Left lung (tissue), 10 donors: Measurements from ENCODE around the gene TPST1. TPM values are rescaled to one million over a fixed set of nuclear protein-coding genes. Genes with fewer than 3 reads are reported as not detected.

Experiments used
- ATAC-seq: fragments of 200-7000 bp; cut with Tn5 transposase; one replicate; pipeline ENCODE4 v1.9.1; 2020; ENCODE audit warnings: moderate library complexity
- DNase-seq, 4 donors: peaks; one replicate each; pipeline ENCODE4 v3.0.0-alpha.2; 2013 to 2020
- H3K27ac ChIP-seq, 2 donors: fragments of 200-600 bp; sonication (generic) in 1 of 2; one replicate each; pipeline versions ENCODE4 v1.5.0 to v1.8.0; 2020 to 2021
- H3K27me3 ChIP-seq, 2 donors: fragments of 200-600 bp; sonication (generic) in 1 of 2; one replicate each; pipeline versions ENCODE4 v1.5.0 to v1.8.0; 2020 to 2021
- H3K36me3 ChIP-seq, 2 donors: fragments of 200-600 bp; sonication (generic) in 1 of 2; one replicate each; pipeline versions ENCODE4 v1.5.0 to v1.8.0; 2020 to 2021
- H3K4me1 ChIP-seq, 2 donors: fragments of 200-600 bp; one replicate each; pipeline ENCODE4 v1.8.0; 2021
- H3K4me3 ChIP-seq, 2 donors: fragments of 200-600 bp; sonication (generic) in 1 of 2; one replicate each; pipeline versions ENCODE4 v1.5.0 to v1.8.0; 2020 to 2021; ENCODE audit warnings: mild to moderate bottlenecking in 1 of 2
- H3K9me3 ChIP-seq, 2 donors: fragments of 200-600 bp; sonication (generic) in 1 of 2; one replicate each; pipeline versions ENCODE4 v1.5.0 to v1.8.0; 2020 to 2021
- intact Hi-C, 2 donors: fragments of 100-400 bp; cut with DNase I; formaldehyde crosslinking; loops; one replicate each; pipeline versions ENCODE4 v1.11.2 to v1.14.2; 2022
- polyA plus RNA-seq, 6 donors: library from polyadenylated mRNA; unstranded; fragments of 120-200 nt; gene quantifications; one replicate each; pipeline ENCODE4 v1.2.1, GENCODE V29; 2013; ENCODE audit not compliant: insufficient read length in 6 of 6
- total RNA-seq, 2 donors: library from RNA; stranded (reverse); fragmentation: NEBNext Ultra II Directional; extraction: Animal tissue kit (Norgen Biotek cat#: 25700); gene quantifications; one replicate each; pipeline ENCODE4 v1.2.1, GENCODE V29; 2021
- TF ChIP-seq, protein P1 (sequence below), 2 donors: fragments of 200-600 bp; sonication (generic) in 1 of 2; IDR thresholded peaks; one replicate each; pipeline versions ENCODE4 v1.5.0 to v1.8.0; 2021; ENCODE audit warnings: antibody characterized with exemption in 2 of 2
- donor health status: DM: no; HTN: yes; CAD: no.
- donor health status: DM: no; HTN: no; CAD: no.

Gene TPST1
- total and polyA plus RNA-seq, 8 donors, result 30.5 to 64.1 (median 50.4) TPM

DNA sequence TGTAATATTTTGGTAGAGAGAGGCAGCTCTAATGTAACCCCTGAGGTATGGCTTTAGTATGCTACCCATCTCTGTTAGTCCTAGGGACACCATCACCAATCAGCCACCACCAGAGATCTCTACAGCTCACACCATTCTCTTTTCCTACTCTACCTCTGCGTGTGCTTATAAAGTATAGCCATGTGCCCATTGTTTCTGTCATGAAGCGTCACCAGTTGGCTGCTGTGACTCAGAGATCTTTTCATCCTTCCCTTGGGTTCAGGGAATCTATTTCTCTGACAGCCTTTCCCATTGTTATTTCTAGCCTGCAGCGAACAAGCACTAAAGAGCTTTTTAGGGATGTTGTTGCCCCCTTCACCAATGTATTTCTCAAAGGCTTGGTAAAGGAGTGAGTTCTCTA is 103.3 kb downstream of the TPST1 start:
- no peak for DNase-seq
- H3K9me3 ChIP-seq, result no peaks in the 10 kb centered on the region
- no peaks in the 10 kb centered on the region for H3K27me3 ChIP-seq
- no peak overlapping the region for H3K27ac ChIP-seq
- H3K4me1 ChIP-seq, result peaks cover 0 to 15% of the 10 kb centered on the region in 2 donors
- TF ChIP-seq, protein P1, sequence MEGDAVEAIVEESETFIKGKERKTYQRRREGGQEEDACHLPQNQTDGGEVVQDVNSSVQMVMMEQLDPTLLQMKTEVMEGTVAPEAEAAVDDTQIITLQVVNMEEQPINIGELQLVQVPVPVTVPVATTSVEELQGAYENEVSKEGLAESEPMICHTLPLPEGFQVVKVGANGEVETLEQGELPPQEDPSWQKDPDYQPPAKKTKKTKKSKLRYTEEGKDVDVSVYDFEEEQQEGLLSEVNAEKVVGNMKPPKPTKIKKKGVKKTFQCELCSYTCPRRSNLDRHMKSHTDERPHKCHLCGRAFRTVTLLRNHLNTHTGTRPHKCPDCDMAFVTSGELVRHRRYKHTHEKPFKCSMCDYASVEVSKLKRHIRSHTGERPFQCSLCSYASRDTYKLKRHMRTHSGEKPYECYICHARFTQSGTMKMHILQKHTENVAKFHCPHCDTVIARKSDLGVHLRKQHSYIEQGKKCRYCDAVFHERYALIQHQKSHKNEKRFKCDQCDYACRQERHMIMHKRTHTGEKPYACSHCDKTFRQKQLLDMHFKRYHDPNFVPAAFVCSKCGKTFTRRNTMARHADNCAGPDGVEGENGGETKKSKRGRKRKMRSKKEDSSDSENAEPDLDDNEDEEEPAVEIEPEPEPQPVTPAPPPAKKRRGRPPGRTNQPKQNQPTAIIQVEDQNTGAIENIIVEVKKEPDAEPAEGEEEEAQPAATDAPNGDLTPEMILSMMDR (IDR thresholded peaks at IDR 0.05), result no peak
- ATAC-seq, result no peak
- intact Hi-C loops, result no loop called here
- H3K4me3 ChIP-seq, result no peak overlapping the region
- H3K36me3 ChIP-seq, result no peaks in the 10 kb centered on the region

DNA sequence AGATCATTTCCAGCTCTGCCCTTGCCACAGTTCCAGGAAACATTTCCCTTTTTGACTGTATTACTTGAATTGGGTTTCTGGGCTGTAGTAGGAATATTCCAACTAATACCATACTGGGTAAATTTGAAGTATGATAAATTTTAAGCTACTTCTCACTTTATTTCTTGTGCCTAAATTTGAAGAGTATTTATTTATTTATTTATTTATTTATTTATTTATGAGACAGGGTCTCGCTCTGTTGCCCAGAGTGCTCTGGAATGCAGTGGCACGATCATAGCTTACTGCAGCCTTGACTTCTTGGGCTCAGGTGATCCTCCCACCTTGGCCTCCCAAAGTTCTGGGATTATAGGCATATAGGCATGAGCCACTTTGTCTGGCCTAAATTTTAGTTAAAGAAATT is 105.5 kb downstream of the TPST1 start:
- DNase-seq, result no peak
- H3K27ac ChIP-seq, result no peak overlapping the region
- no peaks in the 10 kb centered on the region for H3K27me3 ChIP-seq
- no peak for ATAC-seq
- TF ChIP-seq, protein P1 (IDR thresholded peaks at IDR 0.05), result no peak
- intact Hi-C loops, result no loop called here
- H3K4me3 ChIP-seq, result no peak overlapping the region
- H3K9me3 ChIP-seq, result no peaks in the 10 kb centered on the region
- H3K4me1 ChIP-seq, result peaks cover 0 to 15% of the 10 kb centered on the region in 2 donors
- no peaks in the 10 kb centered on the region for H3K36me3 ChIP-seq

DNA sequence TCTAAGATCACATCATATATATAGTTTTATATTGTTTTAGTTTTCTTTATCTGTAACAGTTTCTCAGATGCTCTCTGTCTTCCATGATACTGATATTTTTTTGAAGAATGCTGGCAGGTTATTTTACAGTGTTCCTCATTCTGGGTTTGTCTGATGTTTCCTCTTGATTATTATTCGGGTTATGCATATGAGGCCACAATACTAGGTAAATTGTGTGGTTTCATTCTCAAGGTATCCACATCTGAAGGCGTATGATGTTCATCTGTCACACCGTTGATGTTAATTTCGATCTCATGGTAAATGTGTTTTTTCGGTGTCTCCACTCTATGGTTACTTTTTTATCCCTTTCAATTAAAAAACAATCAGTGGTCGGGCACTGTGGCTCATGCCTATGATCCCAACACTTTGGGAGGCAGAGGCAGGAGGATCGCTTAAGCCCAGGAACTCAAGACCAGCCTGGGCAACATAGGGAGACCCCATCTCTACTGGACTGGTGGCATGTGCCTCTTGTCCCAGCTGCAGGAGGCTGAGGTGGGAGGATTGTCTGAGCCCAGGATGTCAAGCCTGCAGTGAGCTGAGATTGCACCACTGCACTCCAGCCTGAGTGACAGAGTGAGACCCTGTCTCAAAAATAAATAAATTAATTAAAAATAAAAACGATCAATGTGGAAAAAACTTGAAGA is 108.9 kb downstream of the TPST1 start:
- Histone ChIP-seq H3K27ac (no peak overlapping the region), H3K4me3 (no peak overlapping the region), H3K4me1 (no peaks in the 10 kb centered on the region), H3K36me3 (no peaks in the 10 kb centered on the region), H3K27me3 (no peaks in the 10 kb centered on the region), H3K9me3 (no peaks in the 10 kb centered on the region)
- intact Hi-C loops, result no loop called here
- ATAC-seq (no peak), DNase-seq (no peak)
- TF ChIP-seq, protein P1 (IDR thresholded peaks at IDR 0.05), result no peak

DNA sequence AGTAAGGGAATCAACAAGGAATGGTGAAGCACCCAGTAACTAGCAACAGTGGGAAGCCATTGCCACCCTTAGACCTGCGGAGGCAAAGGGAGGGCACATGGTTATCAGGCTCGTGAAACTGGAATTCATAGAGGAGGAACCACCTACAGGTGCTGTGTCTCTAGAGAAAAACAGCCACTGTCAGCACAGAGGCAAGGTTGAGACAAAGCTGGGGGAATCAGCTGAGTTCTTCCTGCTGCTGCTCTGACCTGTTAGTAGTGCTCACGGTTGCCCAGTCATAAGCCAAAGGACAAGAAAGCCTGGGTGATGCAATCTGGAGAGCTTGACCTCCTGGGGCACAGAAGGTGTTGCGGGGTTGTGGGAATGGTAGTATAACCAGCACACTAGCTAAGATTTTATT is 110.1 kb downstream of the TPST1 start:
- no peaks in the 10 kb centered on the region for H3K9me3 ChIP-seq
- TF ChIP-seq, protein P1 (IDR thresholded peaks at IDR 0.05), result no peak
- H3K4me3 ChIP-seq, result no peak overlapping the region
- no peaks in the 10 kb centered on the region for H3K36me3 ChIP-seq
- intact Hi-C loops, result no loop called here
- DNase-seq, result no peak
- no peak for ATAC-seq
- H3K27ac ChIP-seq, result no peak overlapping the region
- no peaks in the 10 kb centered on the region for H3K27me3 ChIP-seq
- no peaks in the 10 kb centered on the region for H3K4me1 ChIP-seq

DNA sequence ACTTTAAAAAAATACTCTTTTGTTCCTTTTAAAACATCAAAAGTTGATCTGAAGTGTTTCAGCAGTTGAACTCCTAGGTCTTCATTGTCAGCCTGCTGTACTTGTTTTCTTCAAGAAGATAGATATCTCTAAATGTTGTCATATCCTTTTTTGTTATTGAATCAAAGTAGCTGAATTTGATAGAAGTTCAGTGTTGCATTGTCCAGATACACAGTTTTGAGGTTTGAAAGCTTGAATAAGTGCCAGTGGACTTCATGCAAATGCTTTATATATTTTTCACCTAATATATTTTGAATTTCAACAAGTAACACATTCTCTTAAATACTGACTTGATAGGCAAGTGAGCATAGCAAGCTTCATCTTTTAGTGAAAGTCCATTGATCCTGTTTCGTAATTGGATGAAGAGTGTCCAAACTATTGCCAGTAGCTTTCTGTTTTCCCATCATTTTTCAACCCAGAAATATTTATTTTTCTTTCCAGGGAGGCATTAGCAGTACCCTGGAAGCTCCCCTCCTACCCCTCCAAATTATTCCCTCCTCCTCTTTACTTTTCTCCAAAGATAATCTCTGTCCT is 114.4 kb downstream of the TPST1 start:
- TF ChIP-seq, protein P1 (IDR thresholded peaks at IDR 0.05), result no peak
- H3K36me3 ChIP-seq, result no peaks in the 10 kb centered on the region

More for the DNA sequence above, 114.4 kb downstream of the TPST1 start:
- DNase-seq (no peak), ATAC-seq (no peak)
- no peak overlapping the region for H3K27ac ChIP-seq
- H3K4me3 ChIP-seq, result no peak overlapping the region
- H3K27me3 ChIP-seq, result no peaks in the 10 kb centered on the region
- peaks cover 0 to 2% of the 10 kb centered on the region in 2 donors for H3K9me3 ChIP-seq
- intact Hi-C loops, result no loop called here
- H3K4me1 ChIP-seq, result peaks cover 0 to 1% of the 10 kb centered on the region in 2 donors
